GM12878 (cell line): ENCODE results near the gene PDF. TPM values are rescaled to one million over a fixed set of nuclear protein-coding genes. Genes with fewer than 3 reads are reported as not detected.

Experiments
- ATAC-seq: fragments of 200-7000 bp; cut with Tn5 transposase; 3 replicates; pipeline ENCODE4 v1.9.1; 2020; ENCODE audit warnings: mild to moderate bottlenecking, moderate library complexity
- BruUV-seq: library from RNA; stranded (reverse); fragments of 400-500 nt; replicated peaks from 2 replicates; lab custom pipeline; 2021; lab: Mats Ljungman, UMichigan
- CTCF ChIA-PET: fragments of 300-600 bp; sonication (Branson Sonifier 250); formaldehyde crosslinking; extraction: SDS; loops from one replicate; lab custom pipeline; 2021; ENCODE audit warnings: inconsistent platforms; lab: Yijun Ruan, JAX
- POLR2A ChIA-PET: fragments of 350-600 bp; formaldehyde crosslinking; extraction: SDS; loops from one replicate; lab custom pipeline; 2021; ENCODE audit warnings: inconsistent platforms; lab: Charles Lee
- RAD21 ChIA-PET: fragments of 300-600 bp; sonication (Branson Sonifier 250); formaldehyde crosslinking; loops from one replicate; lab custom pipeline; 2023; ENCODE audit warnings: antibody characterized with exemption; ENCODE audit not compliant: unreplicated experiment; lab: Charles Lee
- SMC1A ChIA-PET: fragments of 300-600 bp; sonication (Branson Sonifier 250); formaldehyde crosslinking; loops from one replicate; lab custom pipeline; 2023; ENCODE audit not compliant: unreplicated experiment, uncharacterized antibody; lab: Charles Lee
- DNase-seq: peaks from one replicate; pipeline ENCODE4 v3.0.0-alpha.2; 2011; ENCODE audit warnings: low read depth, low spot score
- FAIRE-seq: peaks from 3 replicates; lab custom pipeline; 2011; peaks lifted over from hg19 to GRCh38; lab: Jason Lieb, UNC
- H2AFZ ChIP-seq: 2 replicates; pipeline ENCODE4 v1.6.0; 2011; ENCODE audit warnings: low read depth, low read length, control low read depth; ENCODE audit not compliant: control insufficient read depth
- H3K27ac ChIP-seq: 2 replicates; pipeline ENCODE4 v1.5.1; 2011; ENCODE audit warnings: control low read depth; ENCODE audit not compliant: control insufficient read depth, insufficient read depth
- H3K27me3 ChIP-seq, 2 experiments: replicated peaks in 1 of 2; 2 replicates each; pipeline versions ENCODE4 v1.6.0 to v1.6.1; 2011; ENCODE audit warnings: low read length in 1 of 2; ENCODE audit not compliant: control insufficient read depth in 2 of 2, insufficient read depth in 2 of 2
- H3K36me3 ChIP-seq, 2 experiments: 2 replicates each; pipeline ENCODE4 v1.5.1; 2011; ENCODE audit warnings: low read length in 1 of 2; ENCODE audit not compliant: control insufficient read depth in 2 of 2, insufficient read depth in 2 of 2
- H3K4me1 ChIP-seq: 2 replicates; pipeline ENCODE4 v1.6.1; 2011; ENCODE audit warnings: mild to moderate bottlenecking, low read length, moderate library complexity, mixed read lengths; ENCODE audit not compliant: control insufficient read depth, insufficient read depth
- H3K4me2 ChIP-seq: 2 replicates; pipeline ENCODE4 v1.6.0; 2011; ENCODE audit warnings: control low read depth; ENCODE audit not compliant: control insufficient read depth, insufficient read depth
- H3K4me3 ChIP-seq: fragments of 200-600 bp; sonication (generic); 2 replicates; pipeline ENCODE4 v1.5.1; 2016
- H3K79me2 ChIP-seq: 2 replicates; pipeline ENCODE4 v1.6.0; 2011; ENCODE audit warnings: low read length; ENCODE audit not compliant: control insufficient read depth, insufficient read depth
- H3K9ac ChIP-seq: 2 replicates; pipeline ENCODE4 v1.8.0; 2011; ENCODE audit warnings: low read length, control low read depth, mixed read lengths; ENCODE audit not compliant: control insufficient read depth, insufficient read depth
- H3K9me3 ChIP-seq: replicated peaks from 3 replicates; pipeline ENCODE4 v1.5.1; 2011; ENCODE audit warnings: mild to moderate bottlenecking, low read length; ENCODE audit not compliant: control insufficient read depth, insufficient read depth
- H4K20me1 ChIP-seq: 2 replicates; pipeline ENCODE4 v1.6.0; 2011; ENCODE audit not compliant: control insufficient read depth, insufficient read depth
- CBX3 ChIP-seq: fragments of 200-600 bp; sonication (generic); IDR thresholded peaks from 2 replicates; pipeline ENCODE4 v1.6.1; 2016; ENCODE audit warnings: low read depth, borderline replicate concordance
- CHD1 ChIP-seq: IDR thresholded peaks from 2 replicates; pipeline ENCODE4 v1.6.1; 2012; ENCODE audit warnings: low read depth, low read length, improper control_type of control experiment
- ELK1 ChIP-seq: IDR thresholded peaks from 2 replicates; pipeline ENCODE4 v1.6.1; 2012; ENCODE audit warnings: low read depth, low read length, improper control_type of control experiment
- KLF5 ChIP-seq: fragments of 450-650 bp; IDR thresholded peaks from 2 replicates; pipeline ENCODE4 v1.6.1; 2014; ENCODE audit warnings: mild to moderate bottlenecking; ENCODE audit not compliant: partially characterized antibody
- MEF2A ChIP-seq: IDR thresholded peaks from 2 replicates; pipeline ENCODE4 v1.6.1; 2011; ENCODE audit warnings: low read depth, mild to moderate bottlenecking, low read length, moderate library complexity; ENCODE audit not compliant: insufficient read depth
- MLLT1 ChIP-seq: fragments of 450-650 bp; IDR thresholded peaks from 2 replicates; pipeline ENCODE4 v1.6.1; 2016; ENCODE audit warnings: mild to moderate bottlenecking
- MTA2 ChIP-seq: fragments of 450-650 bp; IDR thresholded peaks from 2 replicates; pipeline ENCODE4 v1.6.1; 2016; ENCODE audit warnings: low read depth, mild to moderate bottlenecking, moderate library complexity
- MTA3 ChIP-seq: IDR thresholded peaks from 2 replicates; pipeline ENCODE4 v1.6.1; 2012; ENCODE audit warnings: low read length, inconsistent platforms, borderline replicate concordance
- POU2F2 ChIP-seq: IDR thresholded peaks from 3 replicates; pipeline ENCODE4 v1.6.1; 2011; ENCODE audit warnings: low read depth, mild to moderate bottlenecking, low read length, borderline replicate concordance
- RAD51 ChIP-seq: fragments of 450-650 bp; IDR thresholded peaks from 2 replicates; pipeline ENCODE4 v1.6.1; 2016; ENCODE audit warnings: moderate library complexity, mild to moderate bottlenecking, inconsistent platforms
- SIN3A ChIP-seq: IDR thresholded peaks from 2 replicates; pipeline ENCODE4 v1.6.1; 2012; ENCODE audit warnings: low read depth, low read length, improper control_type of control experiment
- SPI1 ChIP-seq: IDR thresholded peaks from 2 replicates; pipeline ENCODE4 v1.6.1; 2011; ENCODE audit warnings: low read depth, mild to moderate bottlenecking, low read length, moderate library complexity, borderline replicate concordance; ENCODE audit not compliant: insufficient read depth
- ZNF24 ChIP-seq: fragments of 450-650 bp; IDR thresholded peaks from 2 replicates; pipeline ENCODE4 v1.6.1; 2017; ENCODE audit warnings: antibody characterized with exemption, mild to moderate bottlenecking
- ZNF384 ChIP-seq: IDR thresholded peaks from 2 replicates; pipeline ENCODE4 v1.6.1; 2012; ENCODE audit warnings: low read depth, mild to moderate bottlenecking, low read length, improper control_type of control experiment, borderline replicate concordance
- WGBS: methylation state at CpG from one replicate; pipeline ENCODE4 v1.1.6; 2016; ENCODE audit warnings: low lambda C conversion rate; ENCODE audit not compliant: insufficient replicate concordance, insufficient coverage; ENCODE audit errors: missing lambda C conversion rate; 5-methylcytosine and 5-hydroxymethylcytosine counted together
- in situ Hi-C: fragments of 300-500 bp; cut with MboI; formaldehyde crosslinking; loops from 9 replicates; pipeline ENCODE4 v1.14.3; 2018; ENCODE audit warnings: mixed read lengths
- intact Hi-C: fragments of 100-400 bp; cut with micrococcal nuclease; formaldehyde crosslinking; loops from one replicate; pipeline ENCODE4 v1.14.2; 2022; ENCODE audit not compliant: unreplicated experiment
- polyA plus RNA-seq, 11 experiments: library from polyadenylated mRNA; depleted of rRNA in 4 of 11; unstranded in 6 of 11; stranded (reverse) in 5 of 11; fragments of >200 nt; fragmentation: Nextera tagmentation in 4 of 11; fragmentation: Illumina TruSeq in 1 of 11; extraction: Ambion mirVana in 4 of 11; extraction: Trizol in 1 of 11; gene quantifications; 1 replicate in 1 of 11; 2 replicates in 10 of 11; pipeline versions ENCODE4 v1.2.1 to v1.2.3, GENCODE V29; 2011 to 2016; ENCODE audit warnings: inconsistent platforms in 2 of 11, missing spikeins in 2 of 11, low read depth in 1 of 11
- total RNA-seq, 4 experiments: library from RNA; depleted of rRNA in 3 of 4; stranded (reverse); fragments of >200 nt in 3 of 4; fragmentation: Illumina TruSeq in 1 of 4; extraction: Trizol in 1 of 4; gene quantifications; 2 replicates each; pipeline versions ENCODE4 v1.2.1 to v1.2.3, GENCODE V29; 2013 to 2021

Gene PDF
- total and polyA plus RNA-seq, 10 of the 15 experiments (the other 5 are each of a cell fraction or from before 2014, with no cell fraction given), result 0.13 to 44.1 (median 16.7) TPM

- Histone ChIP-seq H2AFZ (no peak overlapping the region), H4K20me1 (no peaks in the 10 kb centered on the region), H3K9ac (no peak overlapping the region), H3K4me1 (no peaks in the 10 kb centered on the region)
- no TSS peak for BruUV-seq
- no peak for TF ChIP-seq MLLT1
- no peak for TF ChIP-seq KLF5
- no peak for TF ChIP-seq ZNF24
- TF ChIP-seq MEF2A, result no peak
- no peak for TF ChIP-seq POU2F2
- no peak for TF ChIP-seq MTA2
- no peak for TF ChIP-seq SPI1
- no peak for TF ChIP-seq RAD51
- TF ChIP-seq ZNF384, result no peak
- no peak for TF ChIP-seq MTA3
- no peak for TF ChIP-seq ELK1
- no peak for TF ChIP-seq CBX3
- TF ChIP-seq CHD1, result no peak
- no peak for TF ChIP-seq SIN3A
- TF ChIP-seq, all 136 proteins: peak for 0
- H3K4me2 ChIP-seq, result no peak overlapping the region
- peaks cover 9 to 31% of the 10 kb centered on the region in 2 experiments for H3K36me3 ChIP-seq
- CTCF ChIA-PET, result no interaction called here
- no peak for ATAC-seq
- WGBS, result 9% methylated on average over 2 of the region's 2 CpGs
- intact Hi-C loops (no loop called here), in situ Hi-C loops (no loop called here)
- FAIRE-seq, result peak; percentile 54
- POLR2A ChIA-PET, result interaction anchor here (0.7 kb wide), 2 partner anchors 15 to 30 kb away, joined by 4 read pairs; no protein-coding TSS in a partner anchor
- no peak overlapping the region for H3K27ac ChIP-seq
- RAD21 ChIA-PET, result interaction anchor here (0.9 kb wide), 1 partner anchor 24 kb away, joined by 3 read pairs; no protein-coding TSS in a partner anchor
- H3K27me3 ChIP-seq, result no peaks in the 10 kb centered on the region
- H3K79me2 ChIP-seq, result no peaks in the 10 kb centered on the region
- SMC1A ChIA-PET, result no interaction called here
- DNase-seq, result no peak
- no peak overlapping the region for H3K4me3 ChIP-seq
- no peaks in the 10 kb centered on the region for H3K9me3 ChIP-seq
Measured at GRCh38 chr16:69371564-69371963, 41.2 kb upstream of the PDF start.
